DMS79 (cell line): ENCODE results near the gene GJB2.

Experiments
- DNase-seq: peaks from one replicate; lab custom pipeline; 2025; lab: John Stamatoyannopoulos, UW

Gene GJB2

GRCh38 chr13:20192836-20193161, at the start of gene GJB2:
Gene GJB2 (minus strand): TSS chr13:20192938. CDS start chr13:20189581, 3,357 bp downstream.
- DNase-seq = no peak

DNA sequence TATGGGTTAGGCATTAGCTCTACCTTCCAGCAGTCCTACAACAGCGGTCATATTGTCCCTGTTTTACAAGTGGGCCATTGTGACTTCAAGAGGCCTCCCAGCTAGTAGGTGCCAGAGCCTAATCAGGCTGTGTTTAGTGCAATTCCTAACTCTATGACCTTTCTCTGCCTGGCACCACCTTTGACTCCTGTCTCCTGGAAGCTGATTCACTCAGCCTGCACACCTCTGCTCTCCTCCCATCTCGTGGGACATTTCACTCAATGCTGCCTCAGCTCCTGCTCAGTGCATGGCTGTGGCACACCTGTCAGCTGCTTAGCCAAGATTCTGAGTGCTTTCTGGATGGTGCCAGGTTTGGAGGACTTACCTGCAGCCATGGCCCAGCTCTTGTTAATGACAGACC, 48.9 kb upstream of the GJB2 start:
- no peak for DNase-seq

DNA sequence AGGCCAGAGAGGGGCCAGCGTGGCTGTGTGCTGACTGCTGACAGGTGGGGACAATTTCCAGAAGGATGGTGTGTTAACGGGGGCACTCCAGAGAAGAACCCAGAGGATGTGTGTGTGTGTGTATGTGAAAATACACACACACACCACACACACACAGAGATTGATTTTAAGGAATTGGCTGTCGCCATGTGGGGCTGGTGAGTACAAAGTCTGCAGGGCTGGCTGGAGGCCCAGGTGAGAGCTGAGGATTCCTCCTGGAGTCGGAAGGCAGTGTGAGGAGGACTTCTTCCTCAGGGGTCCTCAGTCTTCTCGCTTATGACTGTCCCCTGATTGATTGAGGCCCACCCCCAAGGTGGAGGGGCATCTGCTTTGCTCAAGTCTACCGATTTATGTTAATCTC, 47.0 kb upstream of the GJB2 start:
- DNase-seq = no peak

DNA sequence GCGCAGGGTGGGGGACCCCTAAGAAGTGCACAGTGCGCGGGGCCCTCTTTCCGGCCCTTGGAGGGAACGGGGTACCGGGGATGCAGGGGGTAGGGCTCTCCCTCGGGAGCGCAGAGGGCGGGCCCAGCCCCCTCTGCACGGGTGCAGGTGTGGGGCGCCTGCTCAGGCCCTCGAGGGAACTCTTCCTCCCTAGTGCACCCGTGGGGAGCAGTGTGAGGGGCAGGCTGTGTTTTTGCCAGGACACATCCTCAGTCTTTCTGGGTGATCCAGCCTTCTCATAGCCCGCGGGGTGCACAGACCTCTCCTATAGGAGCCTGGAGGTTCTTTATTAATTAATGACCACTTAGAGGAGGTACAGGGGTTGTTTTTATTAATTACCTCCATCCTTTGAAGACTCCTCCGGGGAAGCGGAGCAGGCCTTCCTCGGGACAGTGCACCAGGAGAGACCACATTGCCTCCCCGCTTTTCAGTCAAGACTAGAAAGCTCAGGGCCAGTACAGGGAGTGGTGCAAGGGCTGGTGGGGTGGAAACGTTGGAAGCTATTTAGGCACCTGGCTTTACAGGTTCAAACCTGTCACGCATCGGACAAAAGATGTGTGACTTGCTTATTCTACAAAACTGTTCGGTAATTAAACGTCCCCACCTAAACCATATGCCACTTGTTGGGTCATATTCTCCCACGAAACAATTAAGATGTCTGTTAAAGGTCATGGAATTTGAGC, 40.0 kb upstream of the GJB2 start:
- DNase-seq = no peak

GRCh38 chr13:20231839-20232555, 39.3 kb upstream of the GJB2 start, which contains the start of gene GJB6:
Gene GJB6 (minus strand): TSS chr13:20232319. CDS start chr13:20223480, 8,839 bp downstream.
- DNase-seq = no peak

DNA sequence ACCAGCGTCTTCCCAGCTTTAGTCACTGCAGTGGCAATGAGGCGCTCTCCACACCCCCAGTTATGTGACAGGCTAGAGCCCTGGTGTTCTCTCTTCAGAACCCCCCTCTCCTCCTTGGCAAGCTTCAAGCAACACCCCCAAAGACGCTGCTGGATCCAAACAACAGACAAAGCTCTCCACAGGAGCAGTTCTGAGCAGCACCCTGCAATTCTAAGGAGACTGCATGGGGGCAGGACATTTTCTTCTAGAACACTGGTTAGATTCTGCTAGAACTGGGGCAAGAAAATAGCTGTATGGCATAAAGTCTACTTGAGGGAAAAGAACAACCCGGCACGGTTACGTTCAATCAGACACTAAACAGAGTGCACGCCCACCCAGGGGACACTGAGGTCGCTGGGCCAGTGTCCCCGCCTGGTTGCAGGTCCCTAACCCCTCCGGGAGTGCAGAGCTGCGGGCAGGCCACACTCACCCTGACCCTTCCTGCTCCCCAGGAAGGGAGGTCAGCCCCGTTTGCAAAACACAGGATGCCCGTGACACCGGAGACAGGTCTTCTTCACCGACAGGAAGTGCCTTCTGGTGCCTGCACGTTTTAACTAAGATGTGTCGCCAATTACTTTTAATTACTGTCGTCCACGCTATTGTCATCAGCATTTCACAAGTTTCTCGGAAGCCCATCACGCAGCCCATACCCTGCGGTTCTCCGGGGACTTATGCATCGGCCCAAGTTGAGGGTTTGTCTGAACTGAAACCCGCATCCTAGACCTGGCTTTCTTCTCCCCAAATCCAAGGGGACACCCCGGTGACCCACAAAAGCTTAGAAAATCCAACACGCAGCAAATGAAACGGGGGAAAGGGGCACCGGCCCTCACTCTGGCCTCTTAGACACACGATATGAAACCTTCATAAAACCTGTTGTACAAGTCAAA, 38.4 kb upstream of the GJB2 start:
- DNase-seq = no peak

DNA sequence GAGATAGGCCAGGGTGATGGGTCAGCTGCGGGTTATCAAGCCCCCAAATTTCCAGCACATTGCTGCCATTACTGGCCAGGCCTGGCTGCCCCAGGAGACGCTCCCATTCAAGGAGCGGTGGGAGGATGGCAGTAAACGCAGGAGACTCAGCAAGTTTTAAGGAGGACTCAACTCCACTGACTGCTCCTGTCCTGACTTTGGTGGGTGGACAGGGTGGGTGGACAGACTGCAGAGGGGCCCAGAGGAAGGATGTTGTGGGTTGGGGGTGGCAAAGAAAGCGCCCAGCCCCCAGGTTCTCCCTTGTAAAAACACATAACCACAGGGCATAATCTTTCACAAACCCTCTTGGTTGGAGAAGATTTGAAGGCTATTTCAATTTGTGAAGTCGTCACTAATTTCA, 35.0 kb upstream of the GJB2 start:
- no peak for DNase-seq

DNA sequence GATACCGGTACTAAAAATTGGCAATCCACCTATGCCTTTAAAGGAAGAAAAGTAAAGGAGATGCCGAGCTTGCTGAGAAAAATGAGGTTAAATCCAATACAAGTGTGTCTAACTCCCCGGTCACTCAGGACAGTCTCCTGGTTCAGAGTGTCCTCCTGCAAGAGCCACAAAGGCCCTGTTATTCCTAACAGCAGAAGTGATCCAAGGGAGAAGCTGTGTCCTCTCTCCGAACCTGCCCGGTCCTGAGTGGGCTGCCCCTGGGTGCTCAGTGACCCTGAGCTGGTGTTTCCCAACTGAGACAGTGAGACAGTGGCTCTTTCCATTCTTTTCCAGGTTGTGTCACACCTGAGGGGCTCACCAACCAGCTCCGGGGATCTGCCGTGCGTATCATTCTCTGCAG, 34.5 kb upstream of the GJB2 start:
- no peak for DNase-seq

DNA sequence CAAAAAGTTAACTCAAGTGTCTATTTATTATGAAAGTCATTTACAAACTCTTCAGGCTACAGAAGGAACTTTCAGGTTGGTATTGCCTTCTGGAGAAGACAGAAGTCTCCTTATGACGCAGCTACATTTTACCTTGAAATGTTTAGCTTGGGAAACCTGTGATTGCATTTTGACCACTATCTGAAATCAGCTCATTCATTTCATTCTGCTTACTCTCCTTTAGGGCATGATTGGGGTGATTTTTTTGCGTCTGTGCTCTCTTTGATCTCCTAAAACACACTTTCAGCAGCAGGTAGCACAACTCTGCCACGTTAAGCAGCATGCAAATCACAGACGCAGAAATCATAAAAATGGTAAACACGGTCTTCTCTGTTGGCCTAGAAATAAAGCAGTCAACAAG, 29.8 kb upstream of the GJB2 start:
- no peak for DNase-seq

DNA sequence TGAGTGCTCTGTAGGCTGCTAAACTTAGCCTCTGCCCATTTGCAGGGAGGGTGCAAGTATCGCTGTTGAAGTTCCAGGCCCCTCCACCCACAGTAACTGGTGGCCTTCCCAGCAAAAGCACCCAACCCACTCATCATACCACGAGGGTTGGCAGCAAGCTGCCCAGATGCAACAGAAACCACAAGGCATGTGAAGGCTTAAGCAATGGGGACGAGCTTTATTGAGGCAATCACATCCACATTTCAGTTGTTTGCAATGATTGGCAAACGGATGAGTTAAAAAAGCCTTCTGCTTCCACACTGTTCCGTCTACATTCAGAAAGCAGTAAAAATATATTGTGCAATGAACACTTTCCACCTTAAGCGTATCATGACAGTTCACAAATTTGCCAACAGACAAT, 29.0 kb upstream of the GJB2 start:
- DNase-seq = no peak

DNA sequence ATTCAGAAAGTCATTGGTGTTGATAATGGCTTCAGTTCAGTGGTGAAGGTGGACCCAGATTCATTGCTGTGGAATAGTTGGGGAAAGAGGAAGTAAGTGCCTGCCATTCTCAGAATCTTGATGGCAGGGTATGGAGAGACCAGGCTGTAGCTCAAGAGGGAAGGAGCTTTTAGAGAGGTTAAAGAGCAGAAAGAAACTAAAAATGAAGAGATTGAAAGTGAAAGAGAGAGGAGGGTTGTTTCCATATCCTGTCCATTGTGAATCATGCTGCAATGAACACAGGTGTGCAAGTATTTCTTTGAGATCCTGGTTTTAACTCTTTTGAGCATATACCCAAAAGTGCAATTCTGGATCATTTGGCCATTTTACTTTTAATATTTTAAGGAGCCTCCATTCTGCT, 26.8 kb upstream of the GJB2 start:
- DNase-seq = no peak

- DNase-seq = no peak
Measured at GRCh38 chr13:20217168-20217567, 24.4 kb upstream of the GJB2 start.

DNA sequence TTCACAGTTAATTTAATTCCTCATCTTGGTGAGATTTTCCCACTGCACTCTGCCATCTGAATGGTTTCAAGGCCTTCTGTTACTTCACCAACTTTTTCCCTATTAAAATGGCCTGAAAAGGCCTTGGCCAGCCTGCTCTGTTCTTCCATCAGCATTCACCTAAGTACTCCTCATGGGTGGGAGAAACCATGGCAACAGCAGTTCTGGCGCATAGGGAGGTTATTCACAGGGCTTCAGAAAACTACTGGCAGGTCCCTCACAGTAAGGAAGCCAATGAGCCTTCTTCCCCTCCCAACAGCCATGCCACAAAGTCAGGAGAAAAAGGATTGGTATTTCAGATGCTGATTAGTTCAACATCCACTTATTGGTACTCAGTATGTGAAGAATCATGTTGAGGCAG, 17.2 kb upstream of the GJB2 start:
- DNase-seq = no peak

GRCh38 chr13:20206698-20207235, 14.0 kb upstream of the GJB2 start:
- DNase-seq = no peak

DNA sequence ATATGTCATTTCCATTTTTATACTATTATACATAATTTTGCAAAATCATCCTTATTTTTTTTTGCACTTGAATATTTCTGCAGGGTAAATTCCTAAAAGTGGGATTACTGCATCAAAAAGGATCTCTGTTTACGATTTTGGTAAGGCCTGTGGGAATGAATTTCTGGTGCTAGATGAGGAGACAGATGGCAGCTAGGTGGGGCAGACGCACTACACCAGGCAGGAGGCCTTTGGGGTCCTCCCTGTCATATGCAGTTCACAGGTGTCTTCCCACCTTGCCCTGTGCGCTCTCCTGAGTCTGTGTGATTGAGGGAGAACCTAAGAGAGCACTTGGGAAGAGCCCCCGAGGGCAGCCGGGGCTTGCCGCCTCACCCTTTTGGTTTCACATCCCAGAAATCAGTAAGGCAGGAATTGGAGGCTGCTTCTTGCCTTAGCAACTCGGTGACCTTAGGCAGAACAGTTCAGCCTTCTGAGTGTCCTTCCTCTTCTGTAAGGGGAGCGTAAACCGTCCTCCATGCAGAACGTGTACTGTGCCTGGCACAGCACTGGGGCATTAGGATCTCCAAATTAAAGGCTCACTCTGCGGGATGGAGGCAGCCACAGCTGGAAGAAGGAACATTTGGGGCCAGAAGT, 13.4 kb upstream of the GJB2 start:
- no peak for DNase-seq

- no peak for DNase-seq
Measured at GRCh38 chr13:20198781-20199180, 6.0 kb upstream of the GJB2 start.

DNA sequence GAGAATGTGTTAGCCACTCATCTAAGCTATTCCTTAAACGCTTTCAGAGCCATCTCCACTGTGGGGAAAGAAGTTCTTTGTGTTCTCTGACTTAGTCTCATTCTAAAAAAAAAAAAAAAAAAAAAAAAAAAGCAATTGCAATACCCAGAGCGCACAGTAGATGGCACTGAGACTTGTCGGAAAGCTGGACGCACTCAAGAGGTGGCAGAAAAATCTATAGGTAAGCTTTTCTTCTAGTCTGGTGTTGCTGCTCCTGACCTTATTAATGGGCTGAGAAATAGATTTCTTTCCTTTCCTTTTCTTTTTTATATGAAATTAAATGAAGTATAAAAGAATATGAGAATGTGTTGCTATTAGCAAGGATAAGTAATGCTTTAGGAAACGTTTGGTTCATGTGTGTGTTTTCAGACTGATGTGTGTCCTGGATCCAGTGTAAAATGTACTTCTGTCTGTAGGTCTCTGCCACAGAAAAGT, 4.7 kb upstream of the GJB2 start:
- DNase-seq = peak; percentile 3

DNA sequence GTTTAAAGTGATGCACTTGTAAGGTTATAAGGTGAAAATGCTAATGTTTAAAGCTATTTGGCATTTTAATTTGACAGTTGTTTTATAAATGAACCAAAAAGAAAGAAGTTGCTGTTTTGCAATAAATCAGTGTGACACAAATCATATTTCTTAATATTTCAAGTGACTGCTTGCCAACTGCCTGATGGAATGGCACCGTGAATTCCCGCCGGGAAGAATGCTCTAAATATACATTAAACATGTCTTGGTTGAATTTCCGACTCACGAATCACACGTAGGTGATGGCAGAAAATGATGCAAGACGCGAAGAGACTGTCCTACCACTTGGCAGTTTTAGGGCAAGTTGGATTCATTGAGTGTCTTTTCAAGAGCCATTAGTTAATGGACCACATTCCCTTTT, 3.1 kb upstream of the GJB2 start:
- DNase-seq = no peak

DNA sequence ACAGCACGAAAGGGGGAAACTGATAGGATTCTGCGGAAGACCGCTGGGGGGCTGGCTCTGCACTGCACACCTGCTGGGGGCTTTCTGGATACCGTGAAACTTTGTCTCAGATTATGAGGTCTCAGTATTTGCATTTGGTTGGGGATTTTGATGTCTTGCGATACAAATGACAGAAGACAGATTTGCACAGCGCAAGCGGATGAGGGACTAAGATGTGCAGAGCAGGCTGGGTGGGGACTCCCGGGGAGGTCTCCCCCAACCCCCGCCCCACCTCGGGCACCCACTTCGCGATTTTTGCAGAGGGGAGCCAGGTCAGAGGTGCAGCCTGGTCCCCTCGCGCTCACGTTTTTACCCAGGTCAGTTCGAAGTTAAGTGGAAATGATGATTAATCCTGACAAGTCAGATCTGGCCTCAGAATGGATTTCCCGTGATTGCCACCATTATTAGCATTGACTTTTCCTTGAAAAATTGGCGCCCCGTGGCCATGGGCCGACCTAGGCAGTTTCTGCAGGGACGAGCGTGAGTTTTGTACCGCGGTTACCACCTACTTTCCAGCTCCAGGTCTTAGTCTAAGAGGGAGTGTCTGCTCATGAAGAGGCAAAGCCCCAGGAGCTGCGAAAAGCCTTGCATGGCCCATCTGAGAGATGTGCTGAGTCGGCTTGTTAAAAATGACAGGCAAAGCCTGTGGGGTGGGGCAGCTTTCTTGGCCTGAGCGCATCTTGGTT, 1.3 kb upstream of the GJB2 start:
- DNase-seq = no peak

DNA sequence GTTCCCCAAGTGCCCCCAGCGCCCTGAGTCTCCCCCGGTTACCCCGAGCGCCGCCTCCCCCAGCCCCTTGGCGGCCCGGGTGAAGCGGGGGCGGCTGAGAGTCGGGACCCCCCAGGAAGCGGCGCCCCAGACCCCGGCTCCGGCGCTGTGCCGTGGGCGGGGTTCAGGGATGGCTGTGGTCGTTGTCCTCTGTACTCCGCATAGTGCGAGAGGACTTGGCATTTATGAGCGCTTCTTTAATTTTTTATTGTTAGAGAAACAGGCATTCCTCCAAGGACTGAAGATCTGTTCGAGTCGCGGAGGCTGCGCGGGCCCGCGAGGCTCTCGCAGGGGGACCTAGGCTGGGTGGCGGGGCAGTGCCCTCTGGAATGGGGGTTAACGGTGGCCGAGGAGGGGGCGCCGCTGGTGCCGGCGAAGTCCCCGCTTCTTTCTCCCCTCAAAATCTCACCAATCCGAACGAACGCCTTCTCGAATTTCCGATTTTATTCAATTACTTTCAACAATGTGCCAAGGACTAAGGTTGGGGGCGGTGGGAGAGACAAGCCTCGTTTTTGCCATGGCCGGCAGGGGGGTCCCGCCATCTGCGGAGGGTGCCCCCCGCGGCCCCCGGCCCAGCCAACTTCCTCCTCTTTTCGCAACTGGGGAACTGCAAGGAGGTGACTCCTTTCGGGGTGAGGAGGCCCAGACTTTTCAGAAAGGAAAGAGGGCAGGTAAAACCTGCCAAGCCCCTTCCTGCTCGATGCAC, 596 bp upstream of the GJB2 start:
- no peak for DNase-seq
